Activated CD8-positive, alpha-beta T cell treated with anti-CD3 and anti-CD28 coated beads for 36 hours (primary cell): ENCODE data around the gene SLC30A3. TPM values are rescaled to one million over a fixed set of nuclear protein-coding genes. Genes with fewer than 3 reads are reported as not detected.

ENCODE experiments used
- ATAC-seq: fragments of 200-7000 bp; cut with Tn5 transposase; one replicate; pipeline ENCODE4 v1.10.0; 2021; ENCODE audit warnings: mild to moderate bottlenecking, moderate library complexity
- CTCF ChIA-PET: fragments of 350-600 bp; sonication (Branson Sonifier 250); formaldehyde crosslinking; loops from one replicate; lab custom pipeline; 2021; ENCODE audit warnings: antibody characterized with exemption; lab: Charles Lee
- POLR2A ChIA-PET: fragments of 350-600 bp; sonication (Branson Sonifier 250); formaldehyde crosslinking; loops from one replicate; lab custom pipeline; 2021; ENCODE audit warnings: antibody characterized with exemption; lab: Charles Lee
- DNase-seq: peaks from one replicate; pipeline ENCODE4 v3.0.0-alpha.2; 2020
- H3K27ac Mint-ChIP-seq: one replicate; pipeline ENCODE4 v1.8.0; 2021; ENCODE audit warnings: mild to moderate bottlenecking, mixed read lengths
- H3K27me3 Mint-ChIP-seq: one replicate; pipeline ENCODE4 v1.8.0; 2021; ENCODE audit warnings: mixed read lengths
- H3K36me3 Mint-ChIP-seq: one replicate; pipeline ENCODE4 v1.8.0; 2021; ENCODE audit warnings: low read depth, mixed read lengths
- H3K4me1 Mint-ChIP-seq: one replicate; pipeline ENCODE4 v1.8.0; 2021; ENCODE audit warnings: low read depth, mixed read lengths
- H3K4me3 Mint-ChIP-seq: one replicate; pipeline ENCODE4 v1.8.0; 2021; ENCODE audit warnings: mild to moderate bottlenecking, moderate library complexity, mixed read lengths
- H3K9me3 Mint-ChIP-seq: one replicate; pipeline ENCODE4 v1.8.0; 2021; ENCODE audit warnings: mixed read lengths
- CTCF ChIP-seq: fragments of 200-600 bp; IDR thresholded peaks from one replicate; pipeline ENCODE4 v1.8.0; 2022; ENCODE audit warnings: antibody characterized with exemption, mild to moderate bottlenecking
- intact Hi-C: fragments of 100-400 bp; cut with micrococcal nuclease; formaldehyde crosslinking; loops from one replicate; pipeline ENCODE4 v1.10.0; 2022
- total RNA-seq, 2 experiments: library from RNA; stranded (reverse); gene quantifications; one replicate each; pipeline ENCODE4 v1.2.3, GENCODE V29; 2021

SLC30A3 gene
- total RNA-seq, 2 experiments from 2014 or later, result 0.32 to 0.43 TPM

GRCh38 chr2:27217173-27218121 is 45.4 kb downstream of the SLC30A3 start, which contains the start of gene CAD:
TSS of gene CAD (plus strand) at chr2:27217369. CDS start at chr2:27217552, 183 bp downstream.
- POLR2A ChIA-PET, result interaction anchor here (1.5 to 3.8 kb wide), 5 partner anchors 8 to 136 kb away, joined by 3 to 10 read pairs (median 4); no protein-coding TSS in a partner anchor
- TF ChIP-seq CTCF, result no peak
- DNase-seq, result peak; percentile 92
- Mint-ChIP-seq H3K9me3 (no peaks in the 10 kb centered on the region), H3K4me1 (peaks cover 50% of the 10 kb centered on the region), H3K36me3 (peaks cover 65% of the 10 kb centered on the region), H3K27ac (peak within 1 kb of the TSS; percentile 88), H3K27me3 (no peaks in the 10 kb centered on the region), H3K4me3 (peak within 1 kb of the TSS; percentile 93)
- intact Hi-C loops, result loop anchor here (10.0 kb wide), 1 partner anchor 123 kb away; no protein-coding TSS in a partner anchor
- CTCF ChIA-PET, result interaction anchor here (1.1 kb wide), 1 partner anchor 62 kb away, joined by 4 read pairs; no protein-coding TSS in a partner anchor
- peak; percentile 94 for ATAC-seq

GRCh38 chr2:27216416-27217137 is 46.3 kb downstream of the SLC30A3 start:
- no peaks in the 10 kb centered on the region for H3K27me3 Mint-ChIP-seq
- CTCF ChIA-PET, result interaction anchor here (1.1 kb wide), 1 partner anchor 63 kb away, joined by 4 read pairs; no protein-coding TSS in a partner anchor
- POLR2A ChIA-PET, result interaction anchor here (1.5 to 3.8 kb wide), 4 partner anchors 9 to 135 kb away, joined by 3 to 10 read pairs (median 4); no protein-coding TSS in a partner anchor
- H3K4me3 Mint-ChIP-seq, result peak overlapping the region; percentile 93
- intact Hi-C loops, result loop anchor here (10.0 kb wide), 1 partner anchor 122 kb away; no protein-coding TSS in a partner anchor
- DNase-seq, result no peak
- peak overlapping the region; percentile 88 for H3K27ac Mint-ChIP-seq
- peaks cover 50% of the 10 kb centered on the region for H3K4me1 Mint-ChIP-seq
- peaks cover 59% of the 10 kb centered on the region for H3K36me3 Mint-ChIP-seq
- no peak for ATAC-seq
- no peaks in the 10 kb centered on the region for H3K9me3 Mint-ChIP-seq
- no peak for TF ChIP-seq CTCF

GRCh38 chr2:27214941-27215340 is 47.9 kb downstream of the SLC30A3 start:
- H3K27ac Mint-ChIP-seq, result no peak overlapping the region
- ChIA-PET CTCF (interaction anchor here (0.9 to 1.2 kb wide), 2 partner anchors 45 to 88 kb away, joined by 3 to 4 read pairs; no protein-coding TSS in a partner anchor), POLR2A (interaction anchor here (0.8 to 1.2 kb wide), 2 partner anchors 33 to 164 kb away, joined by 3 read pairs; partner anchors contain the start of gene AGBL5)
- peaks cover 49% of the 10 kb centered on the region for H3K36me3 Mint-ChIP-seq
- DNase-seq, result no peak
- intact Hi-C loops, result loop anchor here (10.0 kb wide), 1 partner anchor 120 kb away; no protein-coding TSS in a partner anchor
- no peaks in the 10 kb centered on the region for H3K27me3 Mint-ChIP-seq
- TF ChIP-seq CTCF, result no peak
- no peak overlapping the region for H3K4me3 Mint-ChIP-seq
- H3K4me1 Mint-ChIP-seq, result peaks cover 45% of the 10 kb centered on the region
- H3K9me3 Mint-ChIP-seq, result no peaks in the 10 kb centered on the region
- no peak for ATAC-seq

GRCh38 chr2:27212626-27213471 is 50.0 kb downstream of the SLC30A3 start:
- intact Hi-C loops, result loop anchor here (10.0 kb wide), 1 partner anchor 118 kb away; no protein-coding TSS in a partner anchor
- Mint-ChIP-seq H3K4me1 (peaks cover 40% of the 10 kb centered on the region), H3K4me3 (peak overlapping the region; percentile 91), H3K36me3 (peaks cover 43% of the 10 kb centered on the region), H3K27ac (peak overlapping the region; percentile 99), H3K9me3 (no peaks in the 10 kb centered on the region), H3K27me3 (no peaks in the 10 kb centered on the region)
- ChIA-PET POLR2A (interaction anchor here (0.8 to 1.7 kb wide), 11 partner anchors 10 to 158 kb away, joined by 3 to 5 read pairs (median 3); no protein-coding TSS in a partner anchor), CTCF (interaction anchor here (0.8 to 1.2 kb wide), 4 partner anchors 36 to 116 kb away, joined by 3 to 4 read pairs (median 3); partner anchors contain the start of gene ABHD1)
- no peak for TF ChIP-seq CTCF
- ATAC-seq, result peak; percentile 11
- DNase-seq, result peak; percentile 66
